ENCODE measurements around the gene UGT1A10. TPM values are rescaled to one million over a fixed set of nuclear protein-coding genes. Genes with fewer than 3 reads are reported as not detected.
"Not testable (repeated sequence)": the region's sequence is repeated elsewhere in the genome, so short reads cannot be mapped to it uniquely, and the experiment has no call there.

The UGT1A10 gene
- total RNA-seq, 1 experiment from 2014 or later: not detected

GRCh38 chr2:233643128-233643527 lies 6.9 kb downstream of the UGT1A10 start:
- Histone ChIP-seq H3K36me3 (ENCODE audit: insufficient read depth, low read length, poor library complexity, severe bottlenecking) (no peaks in the 10 kb centered on the region), H3K27me3 (replicated peaks; ENCODE audit: insufficient read depth, low read depth, low read length, poor library complexity) (no peaks in the 10 kb centered on the region), H3K4me3 (ENCODE audit: low read depth, low read length, poor library complexity, severe bottlenecking) (no peak overlapping the region), H3K4me1 (ENCODE audit: insufficient read depth, low read length, poor library complexity, severe bottlenecking) (no peaks in the 10 kb centered on the region), H3K9me3 (ENCODE audit: low read depth, low read length, poor library complexity, severe bottlenecking) (no peaks in the 10 kb centered on the region), H3K27ac (ENCODE audit: low read depth, low read length, poor library complexity, severe bottlenecking) (no peak overlapping the region)
- no TSS peak for BruUV-seq (replicated peaks)
- DNase-seq (ENCODE audit: low spot score): no peak
- TF ChIP-seq CTCF (conservative IDR thresholded peaks at IDR 0.05; ENCODE audit: low read depth, low read length): no peak
- no peak for TF ChIP-seq EZH2 (IDR thresholded peaks at IDR 0.05; ENCODE audit: borderline replicate concordance, low read depth, low read length, poor library complexity, severe bottlenecking)
- intact Hi-C loops (cut with micrococcal nuclease; ENCODE audit: unreplicated experiment): no loop called here
- POLR2A ChIA-PET (ENCODE audit: low non-redundant PET): no interaction called here
- CTCF ChIA-PET: no interaction called here

- H3K4me1 ChIP-seq (ENCODE audit: insufficient read depth, low read length, poor library complexity, severe bottlenecking); H3K36me3 ChIP-seq (ENCODE audit: insufficient read depth, low read length, poor library complexity, severe bottlenecking); H3K27ac ChIP-seq (ENCODE audit: low read depth, low read length, poor library complexity, severe bottlenecking); intact Hi-C loops (cut with micrococcal nuclease; ENCODE audit: unreplicated experiment); BruUV-seq (replicated peaks); H3K9me3 ChIP-seq (ENCODE audit: low read depth, low read length, poor library complexity, severe bottlenecking); CTCF ChIA-PET; POLR2A ChIA-PET (ENCODE audit: low non-redundant PET); H3K4me3 ChIP-seq (ENCODE audit: low read depth, low read length, poor library complexity, severe bottlenecking); H3K27me3 ChIP-seq (replicated peaks; ENCODE audit: insufficient read depth, low read depth, low read length, poor library complexity): not testable (repeated sequence)
- DNase-seq (ENCODE audit: low spot score): peak; percentile 15
Measured at GRCh38 chr2:233646033-233646432, 9.8 kb downstream of the UGT1A10 start.

- BruUV-seq (replicated peaks): no TSS peak
- H3K27me3 ChIP-seq (replicated peaks; ENCODE audit: insufficient read depth, low read depth, low read length, poor library complexity): no peaks in the 10 kb centered on the region
- intact Hi-C loops (cut with micrococcal nuclease; ENCODE audit: unreplicated experiment): no loop called here
- POLR2A ChIA-PET (ENCODE audit: low non-redundant PET): no interaction called here
- no peak for DNase-seq (ENCODE audit: low spot score)
- CTCF ChIA-PET: no interaction called here
- H3K4me1 ChIP-seq (ENCODE audit: insufficient read depth, low read length, poor library complexity, severe bottlenecking): no peaks in the 10 kb centered on the region
- H3K9me3 ChIP-seq (ENCODE audit: low read depth, low read length, poor library complexity, severe bottlenecking): no peaks in the 10 kb centered on the region
- no peaks in the 10 kb centered on the region for H3K36me3 ChIP-seq (ENCODE audit: insufficient read depth, low read length, poor library complexity, severe bottlenecking)
- H3K27ac ChIP-seq (ENCODE audit: low read depth, low read length, poor library complexity, severe bottlenecking): no peak overlapping the region
- TF ChIP-seq CTCF (conservative IDR thresholded peaks at IDR 0.05; ENCODE audit: low read depth, low read length) (no peak), EZH2 (IDR thresholded peaks at IDR 0.05; ENCODE audit: borderline replicate concordance, low read depth, low read length, poor library complexity, severe bottlenecking) (no peak)
- no peak overlapping the region for H3K4me3 ChIP-seq (ENCODE audit: low read depth, low read length, poor library complexity, severe bottlenecking)
Measured at GRCh38 chr2:233650981-233651380, 14.7 kb downstream of the UGT1A10 start.

- POLR2A ChIA-PET (ENCODE audit: low non-redundant PET): no interaction called here
Measured at GRCh38 chr2:233651430-233651829, 15.2 kb downstream of the UGT1A10 start.

More at GRCh38 chr2:233651430-233651829, 15.2 kb downstream of the UGT1A10 start:
- H3K27me3 ChIP-seq (replicated peaks; ENCODE audit: insufficient read depth, low read depth, low read length, poor library complexity): no peaks in the 10 kb centered on the region
- no peaks in the 10 kb centered on the region for H3K4me1 ChIP-seq (ENCODE audit: insufficient read depth, low read length, poor library complexity, severe bottlenecking)
- H3K36me3 ChIP-seq (ENCODE audit: insufficient read depth, low read length, poor library complexity, severe bottlenecking): no peaks in the 10 kb centered on the region
- H3K27ac ChIP-seq (ENCODE audit: low read depth, low read length, poor library complexity, severe bottlenecking): no peak overlapping the region
- BruUV-seq (replicated peaks): no TSS peak
- intact Hi-C loops (cut with micrococcal nuclease; ENCODE audit: unreplicated experiment): no loop called here
- no peak for TF ChIP-seq EZH2 (IDR thresholded peaks at IDR 0.05; ENCODE audit: borderline replicate concordance, low read depth, low read length, poor library complexity, severe bottlenecking)
- TF ChIP-seq CTCF (conservative IDR thresholded peaks at IDR 0.05; ENCODE audit: low read depth, low read length): no peak
- DNase-seq (ENCODE audit: low spot score): no peak
- CTCF ChIA-PET: no interaction called here
- no peaks in the 10 kb centered on the region for H3K9me3 ChIP-seq (ENCODE audit: low read depth, low read length, poor library complexity, severe bottlenecking)
- no peak overlapping the region for H3K4me3 ChIP-seq (ENCODE audit: low read depth, low read length, poor library complexity, severe bottlenecking)
